ENCODE data around the gene TMEM174.

TMEM174 gene

GRCh38 chr5:73154208-73155006 lies 18.6 kb upstream of the TMEM174 start:
- DNase-seq = no peak

- DNase-seq = no peak
Observed at GRCh38 chr5:73155271-73156222, 17.4 kb upstream of the TMEM174 start.

GRCh38 chr5:73157414-73158303 lies 15.3 kb upstream of the TMEM174 start:
- DNase-seq = no peak

- DNase-seq = no peak
Observed at GRCh38 chr5:73158313-73158712, 14.7 kb upstream of the TMEM174 start.

GRCh38 chr5:73160239-73160671 lies 12.7 kb upstream of the TMEM174 start:
- peak; percentile 23 for DNase-seq

- peak; percentile 12 for DNase-seq
Observed at GRCh38 chr5:73170522-73170921, 2.5 kb upstream of the TMEM174 start.

- DNase-seq = no peak
Observed at GRCh38 chr5:73171495-73171894, 1.5 kb upstream of the TMEM174 start.

GRCh38 chr5:73174100-73174815 lies 1.3 kb downstream of the TMEM174 start:
- DNase-seq = no peak

GRCh38 chr5:73176250-73176649 lies 3.3 kb downstream of the TMEM174 start:
- DNase-seq = no peak

- no peak for DNase-seq
Observed at GRCh38 chr5:73178265-73178664, 5.3 kb downstream of the TMEM174 start.

- DNase-seq = no peak
Observed at GRCh38 chr5:73179730-73180129, 6.7 kb downstream of the TMEM174 start.

GRCh38 chr5:73180566-73180965 lies 7.6 kb downstream of the TMEM174 start:
- no peak for DNase-seq

- DNase-seq = no peak
Observed at GRCh38 chr5:73182307-73182706, 9.3 kb downstream of the TMEM174 start.

GRCh38 chr5:73183000-73183399 lies 10.0 kb downstream of the TMEM174 start:
- no peak for DNase-seq

GRCh38 chr5:73183481-73183891 lies 10.5 kb downstream of the TMEM174 start:
- no peak for DNase-seq

GRCh38 chr5:73186976-73187375 lies 14.0 kb downstream of the TMEM174 start:
- DNase-seq = no peak

- no peak for DNase-seq
Observed at GRCh38 chr5:73188764-73189531, 16.0 kb downstream of the TMEM174 start.

- no peak for DNase-seq
Observed at GRCh38 chr5:73189871-73190376, 16.9 kb downstream of the TMEM174 start.

GRCh38 chr5:73192370-73192769 lies 19.4 kb downstream of the TMEM174 start:
- no peak for DNase-seq

- DNase-seq = no peak
Observed at GRCh38 chr5:73193592-73193991, 20.6 kb downstream of the TMEM174 start.

GRCh38 chr5:73196201-73196600 lies 23.2 kb downstream of the TMEM174 start:
- no peak for DNase-seq
